ENCODE measurements around the gene GFI1B.

DNA sequence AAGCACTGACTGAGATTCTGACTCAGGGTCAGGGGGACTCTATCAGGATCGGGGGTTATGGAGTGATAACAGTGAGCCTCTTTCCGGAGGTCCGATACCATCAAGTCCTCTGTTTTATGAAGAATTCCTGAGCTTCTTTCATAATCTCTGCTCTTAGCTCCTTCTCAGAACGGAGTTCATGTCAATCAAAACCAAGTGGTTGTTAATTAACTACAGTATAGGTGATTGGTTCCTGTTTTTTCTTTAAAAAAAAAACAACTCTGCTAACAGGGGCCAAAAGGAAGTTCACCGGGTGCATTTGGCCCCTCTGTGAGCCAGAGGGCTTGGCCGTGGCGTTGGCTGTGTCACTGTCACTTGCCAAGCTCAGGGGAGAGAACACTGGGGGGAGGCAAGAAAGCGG lies 4.0 kb downstream of the GFI1B start:
- no peak for TF ChIP-seq CTCF (IDR thresholded peaks at IDR 0.05)
- TF ChIP-seq POLR2A (IDR thresholded peaks at IDR 0.05) = no peak

Data from thyroid gland (tissue), 4 donors.